ENCODE results near the gene CCND2. TPM values are rescaled to one million over a fixed set of nuclear protein-coding genes. Genes with fewer than 3 reads are reported as not detected.
A peak's percentile ranks its signal among the peaks of the same experiment; 100 is the strongest.

Gene CCND2
- total and polyA plus RNA-seq, 9 of the 15 experiments (the other 6 are each of a cell fraction or from before 2014, with no cell fraction given) = 13.6 to 99.3 (median 39.6) TPM

- TF ChIP-seq REST (IDR thresholded peaks at IDR 0.05; ENCODE audit: borderline replicate concordance) (0 out of 2 replicates have a peak, but pooled peaks have one; percentile 15), REST (CRISPR knock-in tag; IDR thresholded peaks at IDR 0.05; ENCODE audit: low read depth) (no peak), XRCC4 (IDR thresholded peaks at IDR 0.05; ENCODE audit: extremely low read depth, insufficient read depth, insufficient read length) (no peak), CCNT2 (IDR thresholded peaks at IDR 0.05; ENCODE audit: borderline replicate concordance, extremely low read depth, insufficient read length, low read depth, low read length) (peak; percentile 47), HMG20A (CRISPR knock-in tag; conservative IDR thresholded peaks at IDR 0.05) (no peak), JUND (IDR thresholded peaks at IDR 0.05; ENCODE audit: borderline replicate concordance, low read depth, low read length) (peak; percentile 52; the same call in 1 of the 2 replicates), JUND (tag; IDR thresholded peaks at IDR 0.05; ENCODE audit: borderline replicate concordance, low read depth, low read length) (no peak; the same call in 2 of the 3 replicates), MEF2D (tag; conservative IDR thresholded peaks at IDR 0.05; ENCODE audit: low read depth) (0 out of 2 replicates have a peak, but pooled peaks have one; percentile 18), ZNF384 (IDR thresholded peaks at IDR 0.05; ENCODE audit: low read depth, low read length) (peak; percentile 74), PPARD (CRISPR knock-in tag; IDR thresholded peaks at IDR 0.05) (no peak), GATA2 (CRISPR knock-in tag; IDR thresholded peaks at IDR 0.05) (no peak), CHCHD3 (CRISPR knock-in tag; IDR thresholded peaks at IDR 0.05) (no peak), ZBTB7A (IDR thresholded peaks at IDR 0.05; ENCODE audit: borderline replicate concordance, control insufficient read depth, low read depth, low read length) (peak; percentile 87; the same call in 1 of the 2 replicates), RAD21 (CRISPR knock-in tag; conservative IDR thresholded peaks at IDR 0.05 in 1 of 2, IDR thresholded peaks at IDR 0.05 in 1 of 2) (peak in 1 of 2 experiments; percentile 12; a peak in 1 of 4 replicates), ZBTB12 (CRISPR knock-in tag; IDR thresholded peaks at IDR 0.05) (peak; percentile 69; the same call in 1 of the 2 replicates), ZNF3 (CRISPR knock-in tag; IDR thresholded peaks at IDR 0.05) (no peak), CREM (IDR thresholded peaks at IDR 0.05; ENCODE audit: low read depth) (peak; percentile 91)
- TF ChIP-seq, protein P1, sequence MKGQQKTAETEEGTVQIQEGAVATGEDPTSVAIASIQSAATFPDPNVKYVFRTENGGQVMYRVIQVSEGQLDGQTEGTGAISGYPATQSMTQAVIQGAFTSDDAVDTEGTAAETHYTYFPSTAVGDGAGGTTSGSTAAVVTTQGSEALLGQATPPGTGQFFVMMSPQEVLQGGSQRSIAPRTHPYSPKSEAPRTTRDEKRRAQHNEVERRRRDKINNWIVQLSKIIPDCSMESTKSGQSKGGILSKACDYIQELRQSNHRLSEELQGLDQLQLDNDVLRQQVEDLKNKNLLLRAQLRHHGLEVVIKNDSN (CRISPR knock-in tag; IDR thresholded peaks at IDR 0.05) = peak; percentile 20; the same call in 1 of the 2 replicates
Measured at GRCh38 chr12:4269279-4269991, 4.1 kb upstream of the CCND2 start (continued).

All from K562 (cell line).